ENCODE measurements around the gene MAK.
"Not testable (repeated sequence)": the region's sequence is repeated elsewhere in the genome, so short reads cannot be mapped to it uniquely, and the experiment has no call there.

Gene MAK, protein sequence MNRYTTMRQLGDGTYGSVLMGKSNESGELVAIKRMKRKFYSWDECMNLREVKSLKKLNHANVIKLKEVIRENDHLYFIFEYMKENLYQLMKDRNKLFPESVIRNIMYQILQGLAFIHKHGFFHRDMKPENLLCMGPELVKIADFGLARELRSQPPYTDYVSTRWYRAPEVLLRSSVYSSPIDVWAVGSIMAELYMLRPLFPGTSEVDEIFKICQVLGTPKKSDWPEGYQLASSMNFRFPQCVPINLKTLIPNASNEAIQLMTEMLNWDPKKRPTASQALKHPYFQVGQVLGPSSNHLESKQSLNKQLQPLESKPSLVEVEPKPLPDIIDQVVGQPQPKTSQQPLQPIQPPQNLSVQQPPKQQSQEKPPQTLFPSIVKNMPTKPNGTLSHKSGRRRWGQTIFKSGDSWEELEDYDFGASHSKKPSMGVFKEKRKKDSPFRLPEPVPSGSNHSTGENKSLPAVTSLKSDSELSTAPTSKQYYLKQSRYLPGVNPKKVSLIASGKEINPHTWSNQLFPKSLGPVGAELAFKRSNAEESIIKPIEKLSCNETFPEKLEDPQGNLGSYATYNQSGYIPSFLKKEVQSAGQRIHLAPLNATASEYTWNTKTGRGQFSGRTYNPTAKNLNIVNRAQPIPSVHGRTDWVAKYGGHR

DNA sequence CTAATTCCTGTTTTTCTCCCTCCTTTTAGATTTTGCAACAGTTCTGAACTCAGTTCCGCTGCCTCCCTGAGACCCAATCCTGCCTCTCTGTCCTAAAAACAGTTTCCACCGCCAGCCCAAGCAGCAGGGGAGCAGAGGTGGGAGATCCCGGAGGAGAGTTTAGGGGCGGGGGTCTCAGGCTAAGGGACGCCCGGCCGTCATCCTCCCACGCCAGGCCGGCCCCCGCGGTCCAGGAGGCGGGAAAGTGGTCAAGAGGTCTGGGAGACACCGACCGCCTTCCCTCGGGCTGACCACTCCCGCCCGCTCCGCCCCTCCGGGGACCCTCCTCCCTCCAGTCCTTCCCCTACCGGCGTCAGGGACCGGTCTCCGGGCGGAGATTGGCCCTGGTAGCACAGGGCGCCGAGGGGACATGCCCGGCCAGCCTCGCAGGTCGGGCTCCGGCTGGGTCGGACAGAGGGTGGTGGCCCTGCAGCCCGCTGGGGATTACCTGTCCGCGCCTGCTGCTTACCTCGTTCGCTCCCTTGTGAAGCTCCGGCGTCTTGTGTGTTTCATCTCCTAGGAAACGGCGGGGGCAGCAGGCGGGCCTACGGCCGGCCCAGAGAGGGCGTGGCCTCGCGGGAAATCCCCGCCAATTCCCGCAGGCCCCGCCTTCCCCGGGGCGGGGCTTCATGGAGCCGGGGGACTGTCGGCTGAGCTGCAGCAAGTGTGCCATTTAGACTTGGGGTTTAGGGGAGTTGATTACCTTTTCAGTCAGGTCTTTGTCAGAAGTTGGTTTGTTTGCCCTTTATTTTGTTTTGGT lies at the start of gene MAK:
MAK (minus strand) TSS at position 545 of the 799 bp plus-strand sequence. CDS start 7,891 bp downstream, outside the sequence.
- peak; percentile 14 to 16 for DNase-seq (ENCODE audit: low read depth in 2 of 2)

DNA sequence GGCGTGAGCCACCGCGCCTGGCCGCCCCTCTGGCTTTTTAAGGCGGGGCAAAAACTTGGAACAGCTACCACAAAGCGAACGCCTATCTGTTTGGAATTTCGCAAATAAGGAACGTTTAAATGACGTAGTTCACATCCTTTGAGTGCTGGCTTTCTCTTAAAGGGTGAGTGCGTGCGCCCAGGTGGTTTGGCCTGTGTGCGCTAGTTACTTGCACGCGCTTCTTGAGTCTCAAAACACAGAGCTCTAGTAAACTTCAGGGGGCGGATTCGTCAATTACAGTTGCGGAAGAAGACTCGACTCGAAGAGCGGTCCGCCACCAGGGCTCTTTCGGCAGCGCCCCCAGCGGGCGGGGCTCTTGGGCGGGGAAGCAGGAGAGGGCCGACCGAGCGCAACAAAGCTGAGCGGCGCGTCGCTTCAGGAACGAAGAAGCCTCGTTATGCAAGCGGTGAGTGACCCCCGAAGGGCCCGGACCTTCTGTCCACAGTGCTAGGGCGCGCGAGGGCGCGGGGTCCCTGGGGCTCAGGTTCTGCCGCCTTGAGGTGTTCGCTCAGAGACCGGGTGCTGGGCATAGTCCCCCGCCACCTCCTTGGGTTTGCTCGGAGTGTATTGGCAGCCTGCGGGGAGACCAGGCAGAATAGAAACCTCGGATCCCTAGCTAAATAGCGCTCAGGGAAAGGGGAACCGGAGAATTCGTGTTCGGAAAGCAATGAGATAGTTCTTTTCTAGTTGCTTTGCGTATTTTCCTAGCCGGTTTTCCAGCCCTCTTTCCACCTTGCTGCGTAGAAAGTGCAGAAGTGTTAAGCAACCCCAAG lies 48.6 kb upstream of the MAK start, which contains the start of gene SYCP2L:
SYCP2L (plus strand) TSS at position 362 of the 812 bp plus-strand sequence; CDS start at position 437, 75 bp downstream.
- peak; percentile 18 to 32 for DNase-seq (ENCODE audit: low read depth in 2 of 2)

DNA sequence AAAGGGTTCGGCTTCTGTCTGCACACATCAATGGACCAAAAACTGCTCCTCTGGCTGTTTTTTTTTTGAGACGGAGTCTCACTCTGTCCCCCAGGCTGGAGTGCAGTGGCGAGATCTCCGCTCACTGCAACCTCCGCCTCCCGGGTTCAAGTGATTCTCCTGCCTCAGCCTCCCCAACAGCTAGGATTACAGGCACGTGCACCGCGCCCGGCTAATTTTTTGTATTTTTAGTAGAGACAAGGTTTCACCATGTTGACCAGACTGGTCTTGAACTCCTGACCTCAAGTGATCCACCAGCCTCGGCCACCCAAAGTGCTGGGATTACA lies 48.0 kb upstream of the MAK start:
- not testable (repeated sequence) for DNase-seq (ENCODE audit: low read depth in 2 of 2)

DNA sequence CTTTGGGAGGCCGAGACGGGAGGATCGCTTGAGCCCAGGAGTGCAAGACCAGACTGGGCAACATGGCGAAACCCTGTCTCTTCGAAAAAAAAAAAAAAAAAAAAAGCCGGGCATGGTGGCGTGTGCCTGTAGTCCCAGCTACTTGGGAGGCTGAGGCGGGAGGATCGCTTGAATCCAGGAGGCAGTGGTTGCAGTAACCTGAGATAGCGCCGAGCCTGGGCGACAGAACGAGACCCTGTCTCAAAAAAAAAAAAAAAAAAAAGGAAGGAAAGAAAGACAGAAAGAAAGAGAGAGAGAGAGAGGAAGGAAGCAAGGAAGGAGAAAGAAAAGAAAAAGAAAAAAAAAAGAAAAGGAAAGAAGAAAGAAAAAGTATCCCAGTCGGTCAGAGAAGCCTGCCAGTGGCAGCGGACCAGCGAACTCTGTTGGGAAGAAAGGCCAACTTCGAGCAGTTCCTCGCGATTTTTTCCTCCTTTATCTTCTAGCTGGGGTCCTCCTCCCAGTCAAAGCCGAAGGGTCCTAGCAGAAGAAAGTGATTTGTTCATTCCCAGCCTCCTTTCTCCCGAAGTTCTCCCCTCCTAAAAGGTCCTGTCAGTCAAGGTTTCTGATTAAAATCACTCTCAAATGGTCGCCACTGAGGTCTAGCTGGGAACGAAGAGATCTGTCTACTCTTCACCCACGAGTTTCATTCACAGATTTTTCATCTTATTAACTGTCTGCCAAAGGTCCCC lies 46.1 kb upstream of the MAK start:
- no peak for DNase-seq (ENCODE audit: low read depth in 2 of 2)

DNA sequence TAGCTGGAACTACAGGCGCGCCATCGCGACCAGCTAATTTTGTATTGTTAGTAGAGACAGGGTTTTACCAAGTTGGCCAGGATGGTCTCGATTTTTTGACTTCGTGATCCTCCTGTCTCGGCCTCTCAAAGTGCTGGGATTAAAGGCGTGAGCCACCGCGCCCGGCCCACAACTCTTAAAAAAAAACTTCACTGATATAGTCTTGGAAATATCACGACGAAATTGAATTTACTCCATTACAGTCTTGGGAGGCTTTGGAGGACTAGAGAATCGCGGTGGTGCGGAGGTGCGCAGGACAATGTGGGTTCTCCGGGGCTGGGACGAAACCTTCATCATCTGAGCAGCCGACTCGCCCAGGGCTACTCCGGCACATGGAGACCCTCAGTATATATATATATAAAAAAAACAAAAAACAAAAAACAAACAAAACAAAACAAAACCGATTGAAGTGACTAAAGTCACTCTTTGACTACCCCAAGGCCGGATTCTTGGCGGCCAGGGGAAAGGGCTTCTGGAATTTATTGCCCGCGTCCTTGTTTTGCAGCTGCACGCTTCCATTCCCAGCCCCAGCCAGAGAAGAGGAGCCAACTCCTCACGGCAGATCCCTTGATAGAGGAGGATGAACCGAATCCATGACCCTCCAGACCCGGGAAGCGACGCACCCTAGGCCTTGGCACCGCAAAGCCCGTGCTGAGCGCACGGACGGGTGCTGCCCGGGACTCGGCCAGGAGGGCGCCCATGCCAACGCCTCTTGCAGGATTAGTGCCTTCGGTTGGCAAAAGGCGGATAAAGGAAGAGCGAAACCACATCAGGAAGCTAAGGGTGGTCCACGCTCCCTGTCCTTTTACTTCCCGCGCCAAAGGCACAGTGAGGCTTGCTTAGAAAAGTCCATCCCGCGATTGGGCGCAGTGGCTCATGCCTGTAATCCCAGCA lies 45.2 kb upstream of the MAK start:
- no peak for DNase-seq (ENCODE audit: low read depth in 2 of 2)

DNA sequence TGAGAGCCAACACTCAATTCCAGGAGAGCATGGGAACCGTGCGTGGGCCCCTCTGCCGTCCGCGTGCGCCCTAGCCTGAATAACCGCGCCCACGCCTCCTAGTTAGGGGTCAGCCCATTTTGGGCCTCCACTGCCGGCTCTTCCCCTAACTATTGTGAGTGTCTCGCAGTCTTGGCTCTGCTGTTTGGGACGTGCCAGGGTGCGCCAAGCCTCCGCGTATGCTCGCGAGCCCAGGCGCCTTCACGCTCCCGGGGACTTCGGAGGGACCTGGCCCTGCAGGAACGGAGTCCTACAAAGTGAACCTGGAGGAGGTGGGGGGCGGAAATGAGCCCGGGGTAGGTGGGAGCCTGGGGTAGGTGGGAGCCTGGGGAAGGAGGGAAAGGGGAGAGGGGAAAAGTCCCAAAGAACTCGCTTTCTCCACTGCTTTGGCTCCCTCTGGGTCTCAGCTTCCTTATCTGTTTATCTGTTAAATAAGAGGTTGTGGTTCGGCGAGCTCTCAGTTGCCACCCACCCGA lies 44.4 kb upstream of the MAK start:
- no peak for DNase-seq (ENCODE audit: low read depth in 2 of 2)

DNA sequence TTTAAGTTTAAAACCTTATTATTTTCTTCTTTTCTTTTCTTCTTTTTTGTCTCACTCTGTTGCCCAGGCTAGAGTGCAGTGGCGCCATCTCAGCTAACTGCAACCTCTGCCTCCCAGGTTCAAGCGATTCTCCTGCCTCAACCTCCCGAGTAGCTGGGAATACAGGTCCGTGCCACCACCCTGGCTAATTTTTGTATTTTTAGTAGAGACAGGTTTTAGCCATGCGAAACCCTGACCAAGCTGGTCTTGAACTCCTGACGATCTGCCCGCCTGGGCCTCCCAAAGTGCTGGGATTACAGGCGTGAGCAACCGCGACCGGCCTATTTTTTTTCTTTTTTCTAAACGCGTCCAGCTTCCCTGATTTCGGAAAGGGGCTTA lies 43.9 kb upstream of the MAK start:
- not testable (repeated sequence) for DNase-seq (ENCODE audit: low read depth in 2 of 2)

DNA sequence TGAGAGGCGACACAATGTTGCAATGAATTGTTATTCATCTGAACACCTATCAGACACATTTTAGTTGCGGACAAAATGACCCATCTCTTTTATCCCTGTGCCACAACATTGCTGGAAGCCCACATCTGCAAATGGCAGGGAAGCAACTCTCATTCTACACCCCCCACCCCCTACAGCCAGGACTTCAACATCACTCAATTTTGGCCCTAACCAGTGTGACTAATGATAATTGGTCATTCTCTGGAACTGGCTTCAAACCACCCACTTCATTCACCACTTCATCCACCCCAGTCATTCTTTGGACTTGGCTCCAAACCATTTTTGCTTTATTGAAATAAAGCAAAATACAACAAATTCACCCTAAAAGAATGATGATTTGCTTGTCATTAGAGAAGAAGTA lies 42.0 kb upstream of the MAK start:
- DNase-seq (ENCODE audit: low read depth in 2 of 2): no peak

DNA sequence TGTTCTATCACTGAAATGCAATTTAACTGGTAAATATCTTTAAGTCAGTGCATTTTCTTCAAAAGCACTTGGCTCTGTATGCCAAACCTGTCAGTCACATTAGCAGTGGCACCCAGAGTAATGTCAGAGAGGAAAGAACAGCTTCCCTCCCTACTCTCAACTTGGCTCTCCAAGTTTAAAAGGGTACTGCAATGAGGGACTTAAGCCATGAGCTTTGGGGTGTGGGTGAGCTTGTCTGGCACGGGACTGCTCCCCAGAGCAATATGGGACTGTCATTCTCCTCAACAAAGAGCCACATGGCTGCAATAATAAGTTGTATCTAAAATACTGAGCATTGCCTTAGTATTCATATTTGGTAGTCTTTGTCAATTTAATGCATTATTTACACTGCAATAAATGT lies 39.5 kb upstream of the MAK start:
- no peak for DNase-seq (ENCODE audit: low read depth in 2 of 2)

DNA sequence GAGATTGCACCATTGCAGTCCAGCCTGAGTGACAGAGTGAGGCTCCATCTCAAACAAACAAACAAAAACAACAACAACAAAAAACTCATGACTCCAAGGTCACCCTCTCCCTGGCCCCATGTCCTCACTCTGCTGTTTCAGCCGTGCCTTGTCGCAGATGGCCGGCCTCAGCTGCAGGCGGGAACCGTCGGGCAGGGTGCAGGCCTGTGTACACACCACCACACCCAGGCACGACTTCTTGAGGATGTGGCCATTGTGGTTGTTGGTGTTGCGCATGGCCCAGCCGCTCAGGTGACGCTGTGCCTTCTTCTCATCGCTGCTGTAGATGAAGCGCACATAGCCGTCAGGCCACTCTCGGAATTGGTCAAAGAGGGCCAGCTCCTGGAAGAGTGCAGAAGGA lies 38.7 kb upstream of the MAK start:
- no peak for DNase-seq (ENCODE audit: low read depth in 2 of 2)

DNA sequence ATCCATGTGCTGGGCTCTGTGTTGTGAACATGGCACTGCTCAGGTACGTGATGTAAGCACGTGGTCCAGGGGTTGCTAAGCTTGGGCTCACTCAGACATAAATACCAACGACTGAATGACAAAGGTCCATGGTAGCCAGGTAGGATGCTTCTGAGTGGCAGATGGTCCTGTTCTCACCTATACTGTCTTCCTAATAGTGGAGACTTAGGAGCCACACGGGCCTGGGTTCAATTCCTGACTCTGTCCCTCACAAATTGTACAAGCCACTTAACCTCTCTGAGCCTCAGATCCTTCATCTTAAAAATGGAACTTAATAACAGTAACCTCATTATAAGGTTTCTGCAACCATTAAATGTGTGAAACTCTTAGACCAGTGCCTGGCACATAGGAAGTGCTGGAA lies 36.7 kb upstream of the MAK start:
- DNase-seq (ENCODE audit: low read depth in 2 of 2): no peak

DNA sequence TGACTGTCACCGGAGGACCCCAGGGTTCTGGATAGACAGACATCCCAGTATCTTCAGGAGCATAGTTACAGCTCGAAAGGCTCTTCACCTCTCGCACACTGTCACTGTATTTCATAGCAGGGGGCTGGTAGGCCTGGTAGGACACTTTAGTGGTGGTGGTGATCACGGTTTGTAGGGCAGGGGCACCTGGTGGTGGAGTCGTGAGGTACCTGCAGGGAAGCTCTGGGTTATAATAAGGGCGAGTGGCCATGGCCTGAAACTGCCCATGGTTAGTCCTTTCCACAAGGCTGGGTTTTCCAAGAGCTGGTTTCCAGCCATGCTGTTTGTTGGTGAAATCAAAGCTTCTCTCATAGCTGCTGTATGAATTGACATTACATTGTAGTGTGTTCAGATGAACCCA lies 35.9 kb upstream of the MAK start:
- no peak for DNase-seq (ENCODE audit: low read depth in 2 of 2)

DNA sequence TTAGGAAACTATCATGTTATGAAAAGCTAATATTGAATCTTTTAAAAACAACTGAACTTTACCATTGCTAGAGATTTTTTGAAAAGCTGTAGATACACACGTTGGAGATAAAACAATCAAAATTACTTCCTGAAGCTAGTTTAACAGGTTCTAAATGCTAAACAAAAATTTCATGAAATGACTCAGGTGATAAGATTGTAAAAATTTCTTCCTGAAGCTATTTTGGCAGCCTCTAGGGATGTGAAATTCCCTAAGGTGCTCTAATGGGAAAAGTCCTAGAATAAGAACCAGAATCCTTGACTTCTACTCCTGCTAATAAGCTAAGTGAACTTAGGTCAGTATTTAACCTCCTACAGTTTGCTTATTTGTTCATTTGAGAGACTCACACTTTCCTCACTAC lies 35.0 kb upstream of the MAK start:
- DNase-seq (ENCODE audit: low read depth in 2 of 2): no peak

DNA sequence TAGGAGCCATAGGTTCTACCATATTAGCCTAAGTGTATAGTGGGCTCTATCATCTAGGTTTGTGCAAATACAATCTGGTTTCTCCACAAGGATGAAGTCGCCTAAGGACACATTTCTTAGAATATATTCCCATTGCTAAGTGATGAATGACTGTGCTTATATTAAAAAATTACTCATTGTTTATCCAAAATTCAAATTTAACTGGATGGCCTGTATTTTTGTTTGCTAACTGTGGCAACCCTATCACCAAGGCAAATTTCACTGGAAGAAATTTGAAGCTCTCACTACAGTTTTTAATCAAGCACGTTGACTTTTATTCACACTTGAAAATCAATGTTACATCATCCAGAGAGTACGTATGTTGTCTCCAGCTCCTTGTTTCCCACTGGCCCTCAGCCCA lies 29.6 kb upstream of the MAK start:
- DNase-seq (ENCODE audit: low read depth in 2 of 2): no peak

DNA sequence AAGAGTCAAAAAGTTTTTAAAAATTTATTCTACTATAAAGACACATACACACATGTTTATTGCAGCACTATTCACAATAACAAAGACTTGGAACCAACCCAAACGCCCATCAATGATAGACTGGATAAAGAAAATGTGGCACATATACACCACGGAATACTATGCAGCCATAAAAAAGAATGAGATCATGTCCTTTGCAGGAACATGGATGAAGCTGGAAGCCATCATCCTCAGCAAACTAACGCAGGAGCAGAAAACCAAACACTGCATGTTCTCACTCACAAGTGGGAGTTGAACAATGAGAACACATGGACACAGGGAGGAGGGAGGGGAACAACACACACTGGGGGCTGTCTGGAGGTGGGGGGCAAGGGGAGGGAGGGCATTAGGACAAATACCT lies 28.4 kb upstream of the MAK start:
- not testable (repeated sequence) for DNase-seq (ENCODE audit: low read depth in 2 of 2)

DNA sequence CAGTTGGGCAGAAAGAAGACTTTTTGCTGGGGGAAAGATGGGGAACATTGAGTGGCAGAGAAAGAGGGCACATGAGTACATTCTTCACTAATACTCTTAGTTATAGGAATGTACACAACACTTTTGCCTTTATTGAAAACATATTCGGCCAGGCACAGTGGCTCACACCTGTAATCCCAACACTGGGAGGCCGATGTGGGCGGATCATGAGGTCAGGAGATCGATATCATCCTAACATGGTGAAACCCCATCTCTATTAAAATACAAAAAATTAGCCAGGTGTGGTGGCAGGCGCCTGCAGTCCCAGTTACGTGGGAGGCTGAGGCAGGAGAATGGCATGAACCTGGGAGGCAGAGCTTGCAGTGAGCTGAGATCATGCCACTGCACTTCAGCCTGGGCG lies 24.7 kb upstream of the MAK start:
- not testable (repeated sequence) for DNase-seq (ENCODE audit: low read depth in 2 of 2)

DNA sequence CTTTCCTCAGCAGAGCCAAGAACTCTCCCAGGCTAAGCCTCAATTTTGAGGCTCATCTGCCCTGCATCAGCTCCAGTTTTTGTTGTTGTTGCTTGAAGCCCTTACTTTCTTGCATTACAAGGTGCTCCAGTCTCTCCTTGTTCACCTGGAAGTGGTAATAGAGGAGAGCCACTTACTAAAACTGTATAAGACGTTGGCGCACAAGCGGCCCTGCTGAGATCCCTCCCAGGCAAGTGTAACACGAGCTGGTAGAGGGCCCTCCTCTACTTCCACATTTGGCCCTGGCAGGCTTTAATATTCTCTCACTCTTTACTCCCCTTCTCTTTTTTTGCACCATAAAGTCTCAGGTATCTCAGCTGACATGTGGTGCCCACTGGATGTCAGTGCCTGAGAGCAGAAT lies 24.0 kb upstream of the MAK start:
- no peak for DNase-seq (ENCODE audit: low read depth in 2 of 2)

DNA sequence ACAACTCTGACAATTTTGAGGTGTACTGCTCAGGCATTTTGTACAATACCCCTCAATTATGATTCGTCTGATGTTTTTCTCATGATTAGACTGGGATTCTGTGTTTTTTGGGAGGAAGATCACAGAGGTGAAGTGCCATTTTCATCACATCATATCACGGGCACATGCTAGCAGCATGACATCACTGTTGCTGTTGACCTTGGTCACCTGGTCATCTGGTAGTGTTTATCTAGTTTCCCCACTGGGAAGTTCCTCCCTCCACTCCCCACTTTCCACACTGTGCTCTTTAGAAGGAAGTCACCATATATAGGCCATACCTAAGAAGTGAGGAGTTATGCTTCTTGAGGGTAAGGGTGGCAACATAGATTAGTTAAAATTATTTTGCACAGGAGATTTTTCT lies 22.7 kb upstream of the MAK start:
- DNase-seq (ENCODE audit: low read depth in 2 of 2): no peak

DNA sequence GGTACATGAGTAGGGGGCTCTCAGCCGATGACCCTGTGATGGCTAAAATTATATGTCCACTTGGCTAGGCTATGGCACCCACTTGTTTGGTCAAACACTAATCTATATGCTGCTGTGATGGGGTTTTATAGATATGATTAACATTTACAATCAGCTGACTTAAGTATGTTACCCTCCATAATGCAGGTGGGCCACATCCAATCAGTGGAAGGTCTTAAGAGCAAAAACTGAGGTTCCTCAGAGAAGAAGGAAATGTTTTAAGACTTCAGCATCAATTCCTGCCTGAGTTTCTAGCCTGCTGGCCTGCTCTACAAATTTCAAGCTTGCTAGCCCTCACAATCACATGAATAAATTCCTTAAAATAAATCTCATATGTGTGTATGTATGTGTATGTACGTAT lies 18.9 kb upstream of the MAK start:
- DNase-seq (ENCODE audit: low read depth in 2 of 2): no peak

All from fibroblast of skin of left biceps (primary cell).